HL-60 (cell line): ENCODE results near the gene GALNT17.

Experiments
- DNase-seq, 2 experiments: peaks; one replicate each; pipeline ENCODE4 v3.0.0-alpha.2; 2010 to 2020; ENCODE audit warnings: low read depth in 1 of 2, low spot score in 1 of 2
- H3K27ac ChIP-seq: fragments of 250-450 bp; sonication (Bioruptor Pico); replicated peaks from 2 replicates; pipeline ENCODE4 v1.5.1; 2020; ENCODE audit warnings: mild to moderate bottlenecking, moderate library complexity
- H3K27me3 ChIP-seq: fragments of 250-450 bp; sonication (Bioruptor Pico); 2 replicates; pipeline ENCODE4 v1.5.1; 2021; ENCODE audit warnings: mild to moderate bottlenecking, moderate library complexity; ENCODE audit not compliant: insufficient read depth, poor library complexity, severe bottlenecking
- H3K4me3 ChIP-seq: replicated peaks from 2 replicates; pipeline ENCODE4 v1.5.1; 2011; ENCODE audit warnings: mild to moderate bottlenecking, control low read depth, low read length; ENCODE audit not compliant: insufficient read depth
- CTCF ChIP-seq: IDR thresholded peaks from one replicate; pipeline ENCODE4 v1.5.1; 2011; ENCODE audit warnings: low read length, control low read depth, inconsistent platforms; ENCODE audit not compliant: insufficient read depth
- GABPA ChIP-seq: IDR thresholded peaks from 2 replicates; pipeline ENCODE4 v1.6.1; 2012; ENCODE audit warnings: low read depth
- POLR2AphosphoS5 ChIP-seq: IDR thresholded peaks from 2 replicates; pipeline ENCODE4 v1.6.1; 2012; ENCODE audit warnings: low read depth
- SPI1 ChIP-seq: IDR thresholded peaks from 2 replicates; pipeline ENCODE4 v1.6.1; 2012; ENCODE audit warnings: low read depth, mild to moderate bottlenecking, borderline replicate concordance
- TF ChIP-seq, protein P1 (sequence below): IDR thresholded peaks from 2 replicates; pipeline ENCODE4 v1.6.1; 2012; ENCODE audit warnings: low read depth; ENCODE audit not compliant: insufficient replicate concordance

The GALNT17 gene

DNA sequence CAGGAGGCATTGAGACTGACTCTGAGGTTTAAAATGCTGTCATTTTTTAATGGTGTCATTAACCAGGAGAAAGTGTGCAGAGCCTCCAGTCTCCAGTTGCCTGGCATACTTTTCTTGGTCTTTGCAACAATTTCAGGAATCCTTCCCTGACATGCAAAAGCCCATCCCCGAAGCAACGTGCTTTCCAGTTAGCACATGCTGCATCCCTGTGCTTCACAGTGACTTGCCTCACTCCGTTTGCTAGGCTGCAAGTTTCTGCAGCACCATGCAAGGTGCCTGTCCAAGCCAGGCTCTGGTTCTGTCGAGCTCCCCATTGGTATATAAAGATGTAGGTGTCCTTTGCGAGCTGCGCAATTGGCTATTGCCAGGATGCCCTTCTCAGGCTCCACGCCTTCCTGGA is 135.0 kb downstream of the GALNT17 start:
- DNase-seq = no peak
- Histone ChIP-seq H3K27ac (no peak overlapping the region), H3K27me3 (no peaks in the 10 kb centered on the region), H3K4me3 (no peak overlapping the region)
- no peak for TF ChIP-seq POLR2AphosphoS5
- TF ChIP-seq, protein P1, sequence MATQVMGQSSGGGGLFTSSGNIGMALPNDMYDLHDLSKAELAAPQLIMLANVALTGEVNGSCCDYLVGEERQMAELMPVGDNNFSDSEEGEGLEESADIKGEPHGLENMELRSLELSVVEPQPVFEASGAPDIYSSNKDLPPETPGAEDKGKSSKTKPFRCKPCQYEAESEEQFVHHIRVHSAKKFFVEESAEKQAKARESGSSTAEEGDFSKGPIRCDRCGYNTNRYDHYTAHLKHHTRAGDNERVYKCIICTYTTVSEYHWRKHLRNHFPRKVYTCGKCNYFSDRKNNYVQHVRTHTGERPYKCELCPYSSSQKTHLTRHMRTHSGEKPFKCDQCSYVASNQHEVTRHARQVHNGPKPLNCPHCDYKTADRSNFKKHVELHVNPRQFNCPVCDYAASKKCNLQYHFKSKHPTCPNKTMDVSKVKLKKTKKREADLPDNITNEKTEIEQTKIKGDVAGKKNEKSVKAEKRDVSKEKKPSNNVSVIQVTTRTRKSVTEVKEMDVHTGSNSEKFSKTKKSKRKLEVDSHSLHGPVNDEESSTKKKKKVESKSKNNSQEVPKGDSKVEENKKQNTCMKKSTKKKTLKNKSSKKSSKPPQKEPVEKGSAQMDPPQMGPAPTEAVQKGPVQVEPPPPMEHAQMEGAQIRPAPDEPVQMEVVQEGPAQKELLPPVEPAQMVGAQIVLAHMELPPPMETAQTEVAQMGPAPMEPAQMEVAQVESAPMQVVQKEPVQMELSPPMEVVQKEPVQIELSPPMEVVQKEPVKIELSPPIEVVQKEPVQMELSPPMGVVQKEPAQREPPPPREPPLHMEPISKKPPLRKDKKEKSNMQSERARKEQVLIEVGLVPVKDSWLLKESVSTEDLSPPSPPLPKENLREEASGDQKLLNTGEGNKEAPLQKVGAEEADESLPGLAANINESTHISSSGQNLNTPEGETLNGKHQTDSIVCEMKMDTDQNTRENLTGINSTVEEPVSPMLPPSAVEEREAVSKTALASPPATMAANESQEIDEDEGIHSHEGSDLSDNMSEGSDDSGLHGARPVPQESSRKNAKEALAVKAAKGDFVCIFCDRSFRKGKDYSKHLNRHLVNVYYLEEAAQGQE = no peak
- TF ChIP-seq SPI1 = no peak
- TF ChIP-seq GABPA = no peak
- TF ChIP-seq CTCF = no peak

- TF ChIP-seq CTCF (no peak), POLR2AphosphoS5 (no peak), SPI1 (no peak), GABPA (no peak)
- TF ChIP-seq, protein P1 = no peak
- Histone ChIP-seq H3K27me3 (no peaks in the 10 kb centered on the region), H3K4me3 (no peak overlapping the region), H3K27ac (no peak overlapping the region)
- no peak for DNase-seq
Observed at GRCh38 chr7:71267734-71268469, 136.0 kb downstream of the GALNT17 start.

- Histone ChIP-seq H3K27ac (no peak overlapping the region), H3K4me3 (no peak overlapping the region), H3K27me3 (no peaks in the 10 kb centered on the region)
- DNase-seq = no peak
- TF ChIP-seq SPI1 (no peak), GABPA (no peak), POLR2AphosphoS5 (no peak), CTCF (no peak)
- TF ChIP-seq, protein P1 = no peak
Observed at GRCh38 chr7:71270558-71270957, 138.6 kb downstream of the GALNT17 start.
